Neural crest cell (in vitro differentiated cells): Measurements from ENCODE around the gene DNAJC5. TPM values are rescaled to one million over a fixed set of nuclear protein-coding genes. Genes with fewer than 3 reads are reported as not detected.

ENCODE experiments used
- DNase-seq: peaks from one replicate; pipeline ENCODE4 v3.0.0; 2021; ENCODE audit warnings: low read depth, mixed read lengths, low spot score
- H3K27ac Mint-ChIP-seq: one replicate; pipeline ENCODE4 v1.8.0; 2021; ENCODE audit warnings: mild to moderate bottlenecking, mixed read lengths; ENCODE audit not compliant: unreplicated experiment
- H3K27me3 Mint-ChIP-seq: 2 replicates; pipeline ENCODE4 v1.8.0; 2021; ENCODE audit warnings: low read depth, mild to moderate bottlenecking, mixed read lengths
- H3K36me3 Mint-ChIP-seq: 2 replicates; pipeline ENCODE4 v1.8.0; 2021; ENCODE audit warnings: low read depth, mild to moderate bottlenecking, mixed read lengths
- H3K4me1 Mint-ChIP-seq: 2 replicates; pipeline ENCODE4 v1.8.0; 2021; ENCODE audit warnings: mixed read lengths
- H3K4me3 Mint-ChIP-seq: one replicate; pipeline ENCODE4 v1.8.0; 2021; ENCODE audit warnings: mild to moderate bottlenecking, mixed read lengths
- H3K9me3 Mint-ChIP-seq: 2 replicates; pipeline ENCODE4 v1.8.0; 2021; ENCODE audit warnings: mixed read lengths
- CTCF ChIP-seq: fragments of 200-600 bp; sonication (generic); conservative IDR thresholded peaks from 2 replicates; pipeline ENCODE4 v1.5.0; 2021; ENCODE audit warnings: antibody characterized with exemption, mild to moderate bottlenecking
- total RNA-seq: library from RNA; stranded (reverse); gene quantifications from 2 replicates; pipeline ENCODE4 v1.2.1, GENCODE V29; 2021

DNAJC5 gene
- total RNA-seq, 1 donor from 2014 or later = 46.9 TPM

DNA sequence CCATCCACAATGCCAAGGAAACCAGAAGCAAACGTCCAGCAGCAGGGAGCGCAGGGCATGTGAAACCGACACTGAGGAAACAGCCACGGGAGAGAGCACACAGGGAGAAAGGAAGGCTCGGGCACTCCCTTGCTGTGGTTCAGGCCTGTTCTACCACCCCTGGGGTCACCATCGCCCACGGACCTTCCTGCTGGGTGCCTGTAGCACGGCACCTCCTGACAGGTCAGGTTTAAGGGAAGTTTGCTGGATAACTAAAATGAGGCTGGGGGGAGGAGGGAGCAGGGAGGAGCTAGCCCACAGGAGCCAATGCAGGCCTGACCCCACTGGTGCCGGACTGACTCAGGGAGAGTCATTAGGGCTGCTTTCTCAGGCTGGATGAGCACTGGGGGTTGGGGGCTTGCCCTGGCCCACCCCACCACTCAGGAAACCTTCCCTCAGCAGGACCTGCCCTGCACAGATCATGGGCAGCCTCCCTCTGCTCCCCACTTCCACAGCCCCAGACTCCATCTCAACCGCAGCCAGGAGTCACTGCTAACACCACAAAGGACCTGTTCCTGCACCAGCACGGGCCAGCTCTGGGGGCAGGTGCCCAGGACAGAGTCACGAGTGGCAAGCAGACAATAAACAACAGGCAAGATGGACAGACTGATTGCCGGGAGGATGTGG lies 59.0 kb downstream of the DNAJC5 start:
- Mint-ChIP-seq H3K27me3 (peaks cover 1% of the 10 kb centered on the region), H3K27ac (peak overlapping the region; percentile 59), H3K9me3 (no peaks in the 10 kb centered on the region), H3K36me3 (no peaks in the 10 kb centered on the region), H3K4me3 (peak overlapping the region; percentile 88), H3K4me1 (peaks cover 29% of the 10 kb centered on the region)
- TF ChIP-seq CTCF = no peak
- DNase-seq = no peak

- TF ChIP-seq CTCF = peak; percentile 47
These were observed 60.4 kb downstream of the DNAJC5 start for GRCh38 chr20:63955281-63955826.

DNA sequence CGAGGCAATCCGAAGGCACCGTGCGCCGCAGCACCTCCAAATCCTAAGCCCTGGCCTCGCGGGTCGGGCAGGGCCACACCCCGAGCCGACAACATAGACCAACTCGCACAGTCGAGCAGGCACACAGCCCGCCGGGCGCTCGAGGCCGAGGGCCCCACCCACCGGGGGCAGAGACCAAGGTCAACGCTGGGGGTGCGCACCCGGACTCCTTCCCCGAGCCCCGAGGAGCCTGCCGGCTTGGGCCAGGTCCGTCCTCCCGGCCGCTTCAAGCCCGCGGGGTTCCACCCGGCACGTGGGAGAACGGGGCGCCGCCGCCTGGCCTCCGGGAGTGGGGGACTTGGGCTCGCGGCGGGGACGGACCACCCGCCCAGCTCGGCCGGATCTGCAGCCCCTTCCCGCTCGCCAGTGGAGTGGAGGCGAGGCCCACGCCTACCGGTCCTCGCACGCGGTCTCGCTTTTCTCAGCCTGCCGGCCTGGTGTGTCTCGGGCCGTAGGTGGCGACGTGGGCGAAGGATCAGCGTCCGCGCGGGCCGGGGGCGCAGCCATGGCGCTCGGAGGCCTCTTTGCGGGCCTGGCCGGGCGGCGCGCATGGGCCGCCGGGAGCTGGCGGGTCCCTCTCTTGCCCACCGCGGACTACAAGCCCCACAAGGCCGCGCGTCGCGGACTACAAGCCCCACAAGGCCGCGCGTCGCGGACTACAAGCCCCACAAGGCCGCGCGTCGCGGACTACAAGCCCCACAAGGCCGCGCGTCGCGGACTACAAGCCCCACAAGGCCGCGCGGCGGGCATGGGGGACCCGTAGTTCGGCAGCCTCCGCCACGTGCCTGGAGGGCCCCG lies 61.1 kb downstream of the DNAJC5 start, which contains the start of gene UCKL1:
UCKL1 (minus strand) TSS at position 590 of the 837 bp plus-strand sequence; CDS start at position 546, 44 bp downstream.
- peak; percentile 9 for TF ChIP-seq CTCF
- Mint-ChIP-seq H3K36me3 (no peaks in the 10 kb centered on the region), H3K27me3 (no peaks in the 10 kb centered on the region), H3K4me3 (peak within 1 kb of the TSS; percentile 93), H3K9me3 (no peaks in the 10 kb centered on the region), H3K27ac (peak within 1 kb of the TSS; percentile 71), H3K4me1 (peaks cover 17% of the 10 kb centered on the region)
- DNase-seq = peak; percentile 76

More at GRCh38 chr20:63955281-63955826, 60.4 kb downstream of the DNAJC5 start:
- peak; percentile 36 for DNase-seq
- peak overlapping the region; percentile 88 for H3K4me3 Mint-ChIP-seq
- peaks cover 17% of the 10 kb centered on the region for H3K4me1 Mint-ChIP-seq
- H3K9me3 Mint-ChIP-seq = no peaks in the 10 kb centered on the region
- H3K27ac Mint-ChIP-seq = no peak overlapping the region
- H3K36me3 Mint-ChIP-seq = no peaks in the 10 kb centered on the region
- H3K27me3 Mint-ChIP-seq = no peaks in the 10 kb centered on the region

DNA sequence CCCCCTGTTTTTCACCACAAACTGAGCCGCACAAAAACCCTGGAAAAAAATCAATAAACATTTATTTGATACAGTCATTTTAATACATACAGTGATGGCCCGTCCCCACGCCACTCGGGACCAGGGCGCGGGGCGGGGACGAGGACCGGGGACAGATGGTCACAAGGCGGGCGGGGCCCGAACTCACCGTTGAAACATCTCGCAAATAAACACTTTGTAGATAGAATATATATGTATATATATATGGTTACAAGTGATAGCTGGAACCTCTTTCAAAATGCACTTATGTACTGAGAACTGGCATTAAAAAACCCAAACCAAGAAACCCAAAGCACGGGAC lies 61.7 kb downstream of the DNAJC5 start:
- H3K27ac Mint-ChIP-seq = peak overlapping the region; percentile 57
- H3K27me3 Mint-ChIP-seq = no peaks in the 10 kb centered on the region

More for the DNA sequence above, 61.7 kb downstream of the DNAJC5 start:
- no peak for TF ChIP-seq CTCF
- Mint-ChIP-seq H3K4me3 (peak overlapping the region; percentile 93), H3K9me3 (no peaks in the 10 kb centered on the region), H3K4me1 (peaks cover 17% of the 10 kb centered on the region), H3K36me3 (no peaks in the 10 kb centered on the region)
- no peak for DNase-seq
